Bronchial epithelial cell (primary cell): ENCODE data around the gene TFDP1. TPM values are rescaled to one million over a fixed set of nuclear protein-coding genes. Genes with fewer than 3 reads are reported as not detected.

Source experiments
- DNase-seq: peaks from one replicate; pipeline ENCODE4 v3.0.0-alpha.2; 2010; ENCODE audit warnings: low read depth
- FAIRE-seq: peaks from 2 replicates; lab custom pipeline; 2011; peaks lifted over from hg19 to GRCh38; lab: Jason Lieb, UNC
- H3K27me3 ChIP-seq: 2 replicates; pipeline ENCODE4 v1.5.1; 2011; ENCODE audit warnings: low read length; ENCODE audit not compliant: control insufficient read depth, insufficient read depth
- H3K36me3 ChIP-seq: 2 replicates; pipeline ENCODE4 v1.5.1; 2011; ENCODE audit warnings: low read length; ENCODE audit not compliant: control insufficient read depth, insufficient read depth
- H3K4me3 ChIP-seq: 2 replicates; pipeline ENCODE4 v1.5.1; 2011; ENCODE audit warnings: mild to moderate bottlenecking, low read depth, low read length, control low read depth
- CTCF ChIP-seq: IDR thresholded peaks from 2 replicates; pipeline ENCODE4 v1.5.1; 2011; ENCODE audit warnings: mild to moderate bottlenecking, moderate library complexity, low read length, control low read depth, inconsistent platforms; ENCODE audit not compliant: insufficient read depth, severe bottlenecking
- total RNA-seq: library from RNA; depleted of rRNA; stranded (reverse); fragments of >200 nt; gene quantifications from 2 replicates; pipeline ENCODE4 v1.2.1, GENCODE V29; 2014

Gene TFDP1
- total RNA-seq, 1 donor from 2014 or later = 32.6 TPM

GRCh38 chr13:113547238-113547971 is 37.1 kb upstream of the TFDP1 start:
- no peaks in the 10 kb centered on the region for H3K27me3 ChIP-seq
- TF ChIP-seq CTCF = no peak
- peaks cover 30% of the 10 kb centered on the region for H3K36me3 ChIP-seq
- no peak overlapping the region for H3K4me3 ChIP-seq
- DNase-seq (no peak), FAIRE-seq (no peak)

GRCh38 chr13:113548171-113548641 is 36.3 kb upstream of the TFDP1 start:
- H3K27me3 ChIP-seq = no peaks in the 10 kb centered on the region
- no peak for FAIRE-seq
- no peak for DNase-seq
- peaks cover 30% of the 10 kb centered on the region for H3K36me3 ChIP-seq
- TF ChIP-seq CTCF = no peak
- H3K4me3 ChIP-seq = no peak overlapping the region

DNA sequence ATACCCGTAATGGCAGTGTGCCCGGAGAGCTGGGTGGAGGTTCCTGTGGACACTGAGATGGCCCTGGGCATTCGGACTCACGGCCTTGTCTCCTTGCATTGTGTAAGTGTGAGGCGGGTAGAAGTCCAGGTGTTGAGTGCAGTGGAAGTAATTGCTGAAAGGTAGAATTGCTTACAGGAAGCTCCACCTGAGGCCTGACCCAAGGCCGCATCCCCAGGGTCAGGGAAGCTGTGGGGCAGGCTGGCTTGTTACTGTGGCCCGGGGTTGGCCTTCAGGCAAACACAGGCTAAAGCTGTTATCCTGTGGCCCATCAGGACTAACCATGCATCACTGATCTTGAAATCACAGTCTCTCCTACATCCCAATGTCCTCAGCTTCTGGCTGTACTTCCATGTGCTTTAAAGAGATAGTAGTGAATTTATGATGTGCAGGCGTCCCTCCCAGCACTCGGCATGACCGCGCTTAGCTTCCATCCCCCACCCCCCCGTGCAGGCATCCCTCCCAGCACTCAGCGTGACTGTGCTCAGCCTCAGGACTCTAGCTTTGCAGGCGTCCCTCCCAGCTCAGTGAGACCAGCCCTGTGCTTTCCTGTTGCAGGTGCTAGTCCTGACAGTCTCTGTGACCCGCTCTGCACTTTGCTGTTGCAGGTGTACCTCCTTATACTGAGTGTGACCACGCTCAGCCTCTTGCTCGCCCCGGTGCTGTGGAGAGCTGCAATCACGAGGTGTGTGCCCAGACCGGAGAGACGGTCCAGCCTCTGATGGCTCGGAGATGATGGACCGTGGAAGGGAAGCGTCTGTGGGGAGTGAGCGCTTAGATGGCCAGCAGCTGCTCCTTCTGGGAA is 35.6 kb upstream of the TFDP1 start:
- peak; percentile 28 for FAIRE-seq
- TF ChIP-seq CTCF = no peak
- Histone ChIP-seq H3K27me3 (no peaks in the 10 kb centered on the region), H3K36me3 (peaks cover 28% of the 10 kb centered on the region), H3K4me3 (no peak overlapping the region)
- DNase-seq = no peak

GRCh38 chr13:113550453-113550852 is 34.1 kb upstream of the TFDP1 start:
- Histone ChIP-seq H3K36me3 (peaks cover 22% of the 10 kb centered on the region), H3K4me3 (no peak overlapping the region), H3K27me3 (no peaks in the 10 kb centered on the region)
- TF ChIP-seq CTCF = no peak
- FAIRE-seq = no peak
- no peak for DNase-seq

- H3K36me3 ChIP-seq = peaks cover 22% of the 10 kb centered on the region
- no peak for TF ChIP-seq CTCF
- FAIRE-seq = peak; percentile 7
- no peak for DNase-seq
- no peak overlapping the region for H3K4me3 ChIP-seq
- H3K27me3 ChIP-seq = no peaks in the 10 kb centered on the region
Observed at GRCh38 chr13:113551081-113552000, 33.2 kb upstream of the TFDP1 start.
